ENCODE data around the gene VDAC2.

- no peak for TF ChIP-seq YY1 (IDR thresholded peaks at IDR 0.05; ENCODE audit: insufficient read depth, insufficient read length)
- TF ChIP-seq ZNF274 (IDR thresholded peaks at IDR 0.05; ENCODE audit: low read depth, low read length): no peak
Observed at GRCh38 chr10:75197066-75197465, 13.5 kb upstream of the VDAC2 start.
